Stimulated activated CD4-positive, alpha-beta T cell treated with anti-CD3 and anti-CD28 coated beads, Interleukin-1b, Interleukin-23, amount 100 ng/mL, for 24 hours (primary cell): Measurements from ENCODE around the gene MT1X.
"Not testable (repeated sequence)": the region's sequence is repeated elsewhere in the genome, so short reads cannot be mapped to it uniquely, and the experiment has no call there.

ENCODE experiments used
- DNase-seq, 4 experiments: peaks; one replicate each; pipeline ENCODE4 v3.0.0-alpha.2; 2020; ENCODE audit warnings: low read depth in 4 of 4, low spot score in 1 of 4

MT1X gene

GRCh38 chr16:56709443-56710040 is 27.3 kb downstream of the MT1X start:
- no peak for DNase-seq

GRCh38 chr16:56710181-56710737 is 28.0 kb downstream of the MT1X start:
- no peak for DNase-seq

GRCh38 chr16:56711862-56712261 is 29.6 kb downstream of the MT1X start:
- DNase-seq: no peak

- no peak for DNase-seq
Measured at GRCh38 chr16:56713794-56714193, 31.5 kb downstream of the MT1X start.

- no peak for DNase-seq
Measured at GRCh38 chr16:56715126-56715525, 32.9 kb downstream of the MT1X start.

GRCh38 chr16:56716761-56717160 is 34.5 kb downstream of the MT1X start:
- DNase-seq: no peak

GRCh38 chr16:56717532-56717931 is 35.3 kb downstream of the MT1X start:
- DNase-seq: not testable (repeated sequence)

GRCh38 chr16:56722200-56722842 is 40.1 kb downstream of the MT1X start:
- no peak for DNase-seq

- no peak for DNase-seq
Measured at GRCh38 chr16:56724191-56724590, 41.9 kb downstream of the MT1X start.

- no peak for DNase-seq
Measured at GRCh38 chr16:56726283-56726682, 44.0 kb downstream of the MT1X start.

GRCh38 chr16:56726926-56727325 is 44.7 kb downstream of the MT1X start:
- no peak for DNase-seq

- no peak for DNase-seq
Measured at GRCh38 chr16:56728027-56728426, 45.8 kb downstream of the MT1X start.

- no peak for DNase-seq
Measured at GRCh38 chr16:56728980-56729734, 46.9 kb downstream of the MT1X start.

GRCh38 chr16:56729735-56730662 is 47.7 kb downstream of the MT1X start, which contains the start of gene NUP93:
Gene NUP93 (plus strand): TSS chr16:56730129. CDS start chr16:56748248, 18,119 bp downstream.
- peak; percentile 61 to 84 (median 77) for DNase-seq

GRCh38 chr16:56732366-56732765 is 50.1 kb downstream of the MT1X start:
- DNase-seq: no peak

- peak in 1 of 4 experiments; percentile 23 for DNase-seq
Measured at GRCh38 chr16:56732832-56733231, 50.6 kb downstream of the MT1X start.
